ENCODE measurements around the gene ATF6B. TPM values are rescaled to one million over a fixed set of nuclear protein-coding genes. Genes with fewer than 3 reads are reported as not detected.

The ATF6B gene
- total and polyA plus RNA-seq, 2 of the 13 experiments (the other 11 are each of a cell fraction or from before 2014, with no cell fraction given), result 18.1 to 44.0 TPM

GRCh38 chr6:32118782-32119628 lies 9.0 kb downstream of the ATF6B start (continued):
- TF ChIP-seq ZNF142 (CRISPR knock-in tag; IDR thresholded peaks at IDR 0.05) (peak; percentile 81), KLF16 (CRISPR knock-in tag; IDR thresholded peaks at IDR 0.05) (peak in 1 of 2 experiments; percentile 80; a peak in 2 of 4 replicates), MYC (CRISPR knock-in tag; IDR thresholded peaks at IDR 0.05; ENCODE audit: borderline replicate concordance) (peak; percentile 83), ZNF143 (CRISPR knock-in tag; IDR thresholded peaks at IDR 0.05) (peak; percentile 36; the same call in 1 of the 2 replicates), KMT2A (CRISPR knock-in tag; IDR thresholded peaks at IDR 0.05) (peak; percentile 26; the same call in 1 of the 2 replicates), SMAD3 (CRISPR knock-in tag; IDR thresholded peaks at IDR 0.05) (peak; percentile 65), CENPT (CRISPR knock-in tag; IDR thresholded peaks at IDR 0.05; ENCODE audit: low read depth) (no peak), ZNF597 (CRISPR knock-in tag; IDR thresholded peaks at IDR 0.05) (0 out of 2 replicates have a peak, but pooled peaks have one; percentile 23), ZNF768 (CRISPR knock-in tag; IDR thresholded peaks at IDR 0.05) (peak; percentile 57; the same call in 1 of the 2 replicates), PPARG (CRISPR knock-in tag; conservative IDR thresholded peaks at IDR 0.05) (peak; percentile 44; the same call in 1 of the 2 replicates), NR2C2 (CRISPR knock-in tag; IDR thresholded peaks at IDR 0.05; ENCODE audit: borderline replicate concordance) (0 out of 2 replicates have a peak, but pooled peaks have one; percentile 45), ZBTB7B (CRISPR knock-in tag; IDR thresholded peaks at IDR 0.05) (peak; percentile 36; the same call in 1 of the 2 replicates), ZNF792 (CRISPR knock-in tag; IDR thresholded peaks at IDR 0.05) (peak; percentile 52; the same call in 1 of the 2 replicates), CAMTA2 (CRISPR knock-in tag; IDR thresholded peaks at IDR 0.05; ENCODE audit: borderline replicate concordance) (no peak), FOXO1 (CRISPR knock-in tag; IDR thresholded peaks at IDR 0.05) (0 out of 2 replicates have a peak, but pooled peaks have one; percentile 9)
- TF ChIP-seq, protein P1, sequence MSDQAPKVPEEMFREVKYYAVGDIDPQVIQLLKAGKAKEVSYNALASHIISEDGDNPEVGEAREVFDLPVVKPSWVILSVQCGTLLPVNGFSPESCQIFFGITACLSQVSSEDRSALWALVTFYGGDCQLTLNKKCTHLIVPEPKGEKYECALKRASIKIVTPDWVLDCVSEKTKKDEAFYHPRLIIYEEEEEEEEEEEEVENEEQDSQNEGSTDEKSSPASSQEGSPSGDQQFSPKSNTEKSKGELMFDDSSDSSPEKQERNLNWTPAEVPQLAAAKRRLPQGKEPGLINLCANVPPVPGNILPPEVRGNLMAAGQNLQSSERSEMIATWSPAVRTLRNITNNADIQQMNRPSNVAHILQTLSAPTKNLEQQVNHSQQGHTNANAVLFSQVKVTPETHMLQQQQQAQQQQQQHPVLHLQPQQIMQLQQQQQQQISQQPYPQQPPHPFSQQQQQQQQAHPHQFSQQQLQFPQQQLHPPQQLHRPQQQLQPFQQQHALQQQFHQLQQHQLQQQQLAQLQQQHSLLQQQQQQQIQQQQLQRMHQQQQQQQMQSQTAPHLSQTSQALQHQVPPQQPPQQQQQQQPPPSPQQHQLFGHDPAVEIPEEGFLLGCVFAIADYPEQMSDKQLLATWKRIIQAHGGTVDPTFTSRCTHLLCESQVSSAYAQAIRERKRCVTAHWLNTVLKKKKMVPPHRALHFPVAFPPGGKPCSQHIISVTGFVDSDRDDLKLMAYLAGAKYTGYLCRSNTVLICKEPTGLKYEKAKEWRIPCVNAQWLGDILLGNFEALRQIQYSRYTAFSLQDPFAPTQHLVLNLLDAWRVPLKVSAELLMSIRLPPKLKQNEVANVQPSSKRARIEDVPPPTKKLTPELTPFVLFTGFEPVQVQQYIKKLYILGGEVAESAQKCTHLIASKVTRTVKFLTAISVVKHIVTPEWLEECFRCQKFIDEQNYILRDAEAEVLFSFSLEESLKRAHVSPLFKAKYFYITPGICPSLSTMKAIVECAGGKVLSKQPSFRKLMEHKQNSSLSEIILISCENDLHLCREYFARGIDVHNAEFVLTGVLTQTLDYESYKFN (CRISPR knock-in tag; conservative IDR thresholded peaks at IDR 0.05), result peak; percentile 67

Data from HepG2 (cell line).